Mesenchymal stem cell (in vitro differentiated cells and primary cell): ENCODE results near the gene IMMP2L.
"Not testable (repeated sequence)": the region's sequence is repeated elsewhere in the genome, so short reads cannot be mapped to it uniquely, and the experiment has no call there.

Experiments used
- DNase-seq: peaks from one replicate; pipeline ENCODE4 v3.0.0-alpha.2; 2013
- H2AFZ ChIP-seq: one replicate; pipeline ENCODE4 v1.6.1; 2013; ENCODE audit warnings: low read depth, mild to moderate bottlenecking, control low read depth, inconsistent platforms, low read length, moderate library complexity
- H2AK5ac ChIP-seq: 2 replicates; pipeline ENCODE4 v1.6.1; 2013; ENCODE audit warnings: low read length, moderate library complexity, mild to moderate bottlenecking, inconsistent platforms; ENCODE audit not compliant: severe bottlenecking
- H2BK120ac ChIP-seq: one replicate; pipeline ENCODE4 v1.6.1; 2013; ENCODE audit warnings: low read depth, mild to moderate bottlenecking, inconsistent platforms, low read length, moderate library complexity
- H2BK12ac ChIP-seq, 2 experiments: one replicate each; pipeline ENCODE4 v1.6.1; 2013; ENCODE audit warnings: inconsistent platforms in 2 of 2, low read length in 2 of 2, mild to moderate bottlenecking in 2 of 2, moderate library complexity in 2 of 2, control low read depth in 1 of 2
- H2BK15ac ChIP-seq: one replicate; pipeline ENCODE4 v1.6.1; 2013; ENCODE audit warnings: mild to moderate bottlenecking, low read depth, inconsistent platforms; ENCODE audit not compliant: poor library complexity, severe bottlenecking
- H2BK5ac ChIP-seq: 2 replicates; pipeline ENCODE4 v1.6.1; 2013; ENCODE audit warnings: low read depth, mild to moderate bottlenecking, low read length, control low read depth, inconsistent platforms; ENCODE audit not compliant: poor library complexity, severe bottlenecking
- H3K14ac ChIP-seq, 2 experiments: one replicate each; pipeline ENCODE4 v1.6.1; 2013; ENCODE audit warnings: inconsistent platforms in 2 of 2, low read length in 2 of 2, control low read depth in 1 of 2, mild to moderate bottlenecking in 1 of 2, moderate library complexity in 1 of 2
- H3K18ac ChIP-seq, 2 experiments: one replicate each; pipeline ENCODE4 v1.6.1; 2013; ENCODE audit warnings: inconsistent platforms in 2 of 2, low read length in 2 of 2, control low read depth in 1 of 2, low read depth in 1 of 2, mild to moderate bottlenecking in 1 of 2
- H3K23ac ChIP-seq, 2 experiments: one replicate each; pipeline ENCODE4 v1.6.1; 2013; ENCODE audit warnings: inconsistent platforms in 2 of 2, low read length in 2 of 2, mild to moderate bottlenecking in 2 of 2, moderate library complexity in 2 of 2, control low read depth in 1 of 2
- H3K27ac ChIP-seq: 2 replicates; pipeline ENCODE4 v1.5.1; 2013; ENCODE audit warnings: mild to moderate bottlenecking, moderate library complexity, low read length, control low read depth, inconsistent platforms; ENCODE audit not compliant: poor library complexity, severe bottlenecking
- H3K27me3 ChIP-seq, 2 experiments: 2 replicates each; pipeline versions ENCODE4 v1.6.1 to v1.7.0; 2013; ENCODE audit warnings: low read length in 2 of 2, mild to moderate bottlenecking in 2 of 2, moderate library complexity in 2 of 2, control low read depth in 1 of 2, inconsistent platforms in 1 of 2; ENCODE audit not compliant: control insufficient read depth in 1 of 2, insufficient read depth in 1 of 2
- H3K36me3 ChIP-seq, 2 experiments: 2 replicates each; pipeline versions ENCODE4 v1.6.1 to v1.7.0; 2013; ENCODE audit warnings: low read length in 2 of 2, control low read depth in 1 of 2, inconsistent platforms in 1 of 2, low read depth in 1 of 2, mild to moderate bottlenecking in 1 of 2; ENCODE audit not compliant: insufficient read depth in 2 of 2, control insufficient read depth in 1 of 2
- H3K4ac ChIP-seq, 2 experiments: one replicate each; pipeline ENCODE4 v1.6.1; 2013; ENCODE audit warnings: inconsistent platforms in 2 of 2, low read length in 2 of 2, mild to moderate bottlenecking in 2 of 2, moderate library complexity in 2 of 2, control low read depth in 1 of 2, low read depth in 1 of 2
- H3K4me1 ChIP-seq: 2 replicates; pipeline ENCODE4 v1.6.1; 2013; ENCODE audit warnings: low read depth, low read length, control low read depth; ENCODE audit not compliant: control insufficient read depth, insufficient read depth
- H3K4me2 ChIP-seq: 2 replicates; pipeline ENCODE4 v1.6.1; 2013; ENCODE audit warnings: low read length, mild to moderate bottlenecking, inconsistent platforms; ENCODE audit not compliant: poor library complexity, severe bottlenecking
- H3K4me3 ChIP-seq, 2 experiments: 2 replicates each; pipeline versions ENCODE4 v1.5.1 to v1.7.0; 2013; ENCODE audit warnings: low read length in 2 of 2, mild to moderate bottlenecking in 2 of 2, control low read depth in 1 of 2, low read depth in 1 of 2; ENCODE audit not compliant: insufficient read depth in 1 of 2
- H3K79me1 ChIP-seq: replicated peaks from 2 replicates; pipeline ENCODE4 v1.6.1; 2013; ENCODE audit warnings: mild to moderate bottlenecking, control low read depth, low read length, inconsistent platforms; ENCODE audit not compliant: poor library complexity, severe bottlenecking
- H3K9ac ChIP-seq: 2 replicates; pipeline ENCODE4 v1.7.0; 2013; ENCODE audit warnings: mild to moderate bottlenecking, low read length, moderate library complexity
- H3K9me3 ChIP-seq: 2 replicates; pipeline ENCODE4 v1.7.0; 2013; ENCODE audit warnings: mild to moderate bottlenecking, low read length; ENCODE audit not compliant: control insufficient read depth
- H4K8ac ChIP-seq: one replicate; pipeline ENCODE4 v1.6.1; 2013; ENCODE audit warnings: inconsistent platforms, mild to moderate bottlenecking, low read length, moderate library complexity
- H4K91ac ChIP-seq: one replicate; pipeline ENCODE4 v1.6.1; 2013; ENCODE audit warnings: mild to moderate bottlenecking, low read length, inconsistent platforms
- WGBS: methylation state at CpG from one replicate; pipeline ENCODE4 v1.1.7; 2013; ENCODE audit warnings: mixed read lengths; 5-methylcytosine and 5-hydroxymethylcytosine counted together

The IMMP2L gene

DNA sequence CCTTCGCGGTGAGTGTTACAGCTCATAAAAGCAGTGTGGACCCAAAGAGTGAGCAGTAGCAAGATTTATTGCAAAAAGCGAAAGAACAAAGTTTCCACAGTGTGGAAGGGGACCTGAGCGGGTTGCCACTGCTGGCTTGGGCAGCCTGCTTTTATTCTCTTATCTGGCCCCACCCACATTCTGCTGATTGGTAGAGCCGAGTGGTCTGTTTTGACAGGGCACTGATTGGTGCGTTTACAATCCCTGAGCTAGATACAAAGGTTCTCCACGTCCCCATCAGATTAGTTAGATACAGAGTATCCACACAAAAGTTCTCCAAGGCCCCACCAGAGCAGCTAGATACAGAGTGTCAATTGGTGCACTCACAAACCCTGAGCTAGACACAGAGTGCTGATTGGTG lies 18.9 kb upstream of the IMMP2L start:
- not testable (repeated sequence) for DNase-seq, H3K4ac ChIP-seq, H3K18ac ChIP-seq, H2BK12ac ChIP-seq, H3K36me3 ChIP-seq, H3K79me1 ChIP-seq, H3K14ac ChIP-seq, H2BK120ac ChIP-seq, H3K4me2 ChIP-seq, H4K8ac ChIP-seq, H2AK5ac ChIP-seq, H4K91ac ChIP-seq, H2BK15ac ChIP-seq, H3K27me3 ChIP-seq, H3K4me3 ChIP-seq, H3K27ac ChIP-seq, H2AFZ ChIP-seq, H3K4me1 ChIP-seq, H3K9ac ChIP-seq, H2BK5ac ChIP-seq, H3K23ac ChIP-seq, H3K9me3 ChIP-seq
- WGBS: 100% methylated on average over 2 of the region's 7 CpGs

GRCh38 chr7:111578754-111579153 lies 16.5 kb upstream of the IMMP2L start:
- H2BK12ac ChIP-seq: no peak overlapping the region
- H3K27me3 ChIP-seq: no peaks in the 10 kb centered on the region
- H2AK5ac ChIP-seq: no peak overlapping the region
- H3K36me3 ChIP-seq: no peaks in the 10 kb centered on the region
- no peak overlapping the region for H3K9ac ChIP-seq
- H2BK120ac ChIP-seq: no peak overlapping the region
- H3K79me1 ChIP-seq: no peaks in the 10 kb centered on the region
- H3K9me3 ChIP-seq: no peaks in the 10 kb centered on the region
- DNase-seq: no peak
- no peak overlapping the region for H3K23ac ChIP-seq
- H4K8ac ChIP-seq: no peak overlapping the region
- H2BK5ac ChIP-seq: no peak overlapping the region
- H2AFZ ChIP-seq: no peak overlapping the region
- H2BK15ac ChIP-seq: no peak overlapping the region
- no peak overlapping the region for H3K4me3 ChIP-seq
- H3K18ac ChIP-seq: no peak overlapping the region
- H3K4me2 ChIP-seq: no peak overlapping the region
- no peak overlapping the region for H3K14ac ChIP-seq
- H3K27ac ChIP-seq: no peak overlapping the region
- no peak overlapping the region for H4K91ac ChIP-seq
- no peaks in the 10 kb centered on the region for H3K4me1 ChIP-seq
- H3K4ac ChIP-seq: no peak overlapping the region

- no peak for DNase-seq
- Histone ChIP-seq H3K4me2 (no peak overlapping the region), H2AK5ac (no peak overlapping the region), H3K9ac (no peak overlapping the region), H3K27ac (no peak overlapping the region), H3K14ac (no peak overlapping the region), H3K23ac (no peak overlapping the region), H3K79me1 (no peaks in the 10 kb centered on the region), H3K4me1 (no peaks in the 10 kb centered on the region), H2BK15ac (no peak overlapping the region), H4K91ac (no peak overlapping the region), H4K8ac (no peak overlapping the region), H2BK120ac (no peak overlapping the region), H2BK5ac (no peak overlapping the region), H3K4ac (no peak overlapping the region), H3K4me3 (no peak overlapping the region), H3K27me3 (no peaks in the 10 kb centered on the region), H3K9me3 (peaks cover 11% of the 10 kb centered on the region), H2AFZ (no peak overlapping the region), H3K36me3 (no peaks in the 10 kb centered on the region), H2BK12ac (no peak overlapping the region), H3K18ac (no peak overlapping the region)
- 93% methylated on average over 5 of the region's 5 CpGs for WGBS
Observed at GRCh38 chr7:111571720-111572119, 9.4 kb upstream of the IMMP2L start.

DNA sequence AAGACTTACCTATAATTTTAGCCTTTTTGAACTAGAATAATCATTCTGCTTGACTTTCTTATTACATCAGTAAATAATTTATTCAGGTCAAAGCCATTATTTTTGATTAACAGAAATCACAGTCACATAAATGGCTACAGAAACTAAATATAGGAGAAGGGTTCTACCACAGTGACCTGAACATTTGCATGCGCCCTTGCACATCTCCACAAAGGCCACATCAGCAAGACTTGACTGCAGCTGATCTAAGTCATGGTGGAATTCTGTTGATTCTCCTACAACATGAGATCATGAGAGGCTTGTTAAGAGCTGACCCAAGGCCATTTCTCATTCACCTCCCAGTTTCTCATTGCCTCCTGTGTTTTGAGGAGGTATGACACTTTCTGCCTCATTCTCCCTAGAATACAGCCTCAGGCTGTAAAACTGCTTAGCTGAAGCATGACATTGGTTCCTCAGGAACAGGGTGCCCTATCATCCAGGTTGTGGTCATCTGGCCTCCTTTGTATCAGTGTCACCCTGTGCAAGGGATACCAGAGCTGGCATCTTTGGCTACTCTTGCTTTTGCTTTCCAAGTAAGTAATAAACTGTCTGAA lies 6.7 kb upstream of the IMMP2L start:
- Histone ChIP-seq H2AK5ac (no peak overlapping the region), H3K9me3 (peaks cover 11% of the 10 kb centered on the region), H3K4ac (no peak overlapping the region), H3K27ac (no peak overlapping the region), H3K27me3 (no peaks in the 10 kb centered on the region), H2BK120ac (no peak overlapping the region), H3K4me3 (no peak overlapping the region), H3K9ac (no peak overlapping the region), H2BK15ac (no peak overlapping the region), H2AFZ (no peak overlapping the region), H4K91ac (no peak overlapping the region), H3K79me1 (no peaks in the 10 kb centered on the region), H3K14ac (no peak overlapping the region), H3K4me1 (no peaks in the 10 kb centered on the region), H3K18ac (no peak overlapping the region), H2BK5ac (no peak overlapping the region), H2BK12ac (no peak overlapping the region), H3K36me3 (no peaks in the 10 kb centered on the region), H4K8ac (no peak overlapping the region), H3K23ac (no peak overlapping the region), H3K4me2 (no peak overlapping the region)
- WGBS: 100% methylated on average over 1 of the region's 1 CpG
- no peak for DNase-seq
